HG03060 (cell line): ENCODE data around the gene PPP2R2D.
"Not testable (repeated sequence)": the region's sequence is repeated elsewhere in the genome, so short reads cannot be mapped to it uniquely, and the experiment has no call there.

Experiments
- ATAC-seq: cut with Tn5 transposase; IDR thresholded peaks from one replicate; pipeline ENCODE4 v1.9.1; 2021; ENCODE audit warnings: low read depth, moderate number of reproducible peaks; ENCODE audit not compliant: unreplicated experiment

PPP2R2D gene

DNA sequence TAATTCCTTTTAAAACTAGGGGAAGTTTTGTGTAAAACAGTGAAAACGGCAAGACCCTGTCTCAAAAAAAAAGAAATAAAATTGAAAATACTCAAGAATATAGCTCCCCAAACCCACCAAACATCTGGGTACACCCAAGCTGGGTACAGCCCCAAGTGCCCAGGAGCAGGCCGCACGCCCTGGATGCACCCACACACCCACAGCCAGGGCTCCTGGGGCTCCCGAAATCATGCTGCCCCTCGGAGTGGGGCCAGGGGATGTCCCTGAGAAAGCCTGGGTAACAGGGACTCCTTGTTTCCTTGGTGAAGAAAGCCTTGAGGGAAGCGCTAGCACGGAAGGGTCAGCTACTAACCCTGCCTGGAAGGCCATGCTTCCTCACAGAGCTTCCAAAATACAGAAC lies 70.8 kb downstream of the PPP2R2D start:
- ATAC-seq = no peak

GRCh38 chr10:131972474-131973071 lies 71.8 kb downstream of the PPP2R2D start:
- no peak for ATAC-seq

DNA sequence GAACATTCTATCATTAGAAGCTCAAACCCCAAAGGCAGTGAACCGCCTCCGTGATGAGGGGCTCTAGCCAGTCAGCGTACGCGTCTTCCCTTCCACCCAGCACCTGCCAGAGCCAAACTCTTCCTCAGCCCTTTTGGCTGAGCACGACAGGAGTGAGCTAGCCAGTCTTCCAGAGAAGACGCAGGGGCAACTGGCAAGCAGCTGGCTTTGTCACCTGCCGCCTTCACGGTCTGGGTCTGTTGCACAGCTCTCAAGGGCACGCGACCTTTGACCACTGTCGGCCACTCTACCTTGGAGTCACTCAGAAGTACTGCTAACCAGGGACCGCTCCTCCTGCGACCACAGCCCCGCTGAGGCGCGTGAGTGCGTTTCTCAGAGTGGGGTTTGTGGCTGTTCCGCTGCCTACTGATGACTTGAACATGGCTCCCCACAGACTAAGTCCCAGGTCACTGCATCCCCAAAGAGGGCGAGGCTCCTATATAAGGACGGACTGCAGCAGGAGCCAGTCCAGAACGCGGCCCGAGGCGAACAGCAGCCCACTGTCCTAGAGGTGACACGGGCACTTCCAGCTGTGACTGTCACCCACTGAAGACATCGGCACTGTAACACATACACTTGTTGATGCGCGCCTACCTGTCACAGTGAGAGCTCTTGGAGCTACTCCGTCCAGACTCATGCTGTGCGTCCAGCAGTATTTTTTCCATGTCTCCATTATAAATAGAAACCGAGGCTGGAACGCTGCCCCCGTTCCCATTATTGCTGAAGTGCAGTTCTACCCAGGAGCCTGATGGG lies 72.5 kb downstream of the PPP2R2D start:
- no peak for ATAC-seq

GRCh38 chr10:131974034-131974817 lies 73.4 kb downstream of the PPP2R2D start:
- ATAC-seq = no peak

- no peak for ATAC-seq
These were observed 74.2 kb downstream of the PPP2R2D start for GRCh38 chr10:131975003-131975402.

DNA sequence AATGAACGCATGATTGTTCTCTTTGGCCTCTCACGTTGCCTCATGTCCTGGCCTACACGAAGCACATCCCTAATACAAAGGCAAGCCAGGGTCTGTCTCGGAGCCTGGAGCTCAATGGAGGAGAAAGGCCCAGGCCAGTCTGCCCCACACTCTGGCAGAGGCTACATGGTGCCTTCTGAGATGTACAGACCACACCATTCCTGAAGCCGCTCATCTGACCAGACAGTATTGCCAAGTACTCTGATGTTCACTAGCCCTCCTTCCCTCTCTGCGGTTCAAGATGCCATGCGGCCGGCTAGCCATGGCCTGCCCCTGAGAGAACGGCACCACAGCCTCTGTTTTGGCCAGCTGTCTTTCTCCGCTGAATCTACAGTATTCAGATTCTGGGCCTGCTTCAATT lies 75.0 kb downstream of the PPP2R2D start:
- no peak for ATAC-seq

DNA sequence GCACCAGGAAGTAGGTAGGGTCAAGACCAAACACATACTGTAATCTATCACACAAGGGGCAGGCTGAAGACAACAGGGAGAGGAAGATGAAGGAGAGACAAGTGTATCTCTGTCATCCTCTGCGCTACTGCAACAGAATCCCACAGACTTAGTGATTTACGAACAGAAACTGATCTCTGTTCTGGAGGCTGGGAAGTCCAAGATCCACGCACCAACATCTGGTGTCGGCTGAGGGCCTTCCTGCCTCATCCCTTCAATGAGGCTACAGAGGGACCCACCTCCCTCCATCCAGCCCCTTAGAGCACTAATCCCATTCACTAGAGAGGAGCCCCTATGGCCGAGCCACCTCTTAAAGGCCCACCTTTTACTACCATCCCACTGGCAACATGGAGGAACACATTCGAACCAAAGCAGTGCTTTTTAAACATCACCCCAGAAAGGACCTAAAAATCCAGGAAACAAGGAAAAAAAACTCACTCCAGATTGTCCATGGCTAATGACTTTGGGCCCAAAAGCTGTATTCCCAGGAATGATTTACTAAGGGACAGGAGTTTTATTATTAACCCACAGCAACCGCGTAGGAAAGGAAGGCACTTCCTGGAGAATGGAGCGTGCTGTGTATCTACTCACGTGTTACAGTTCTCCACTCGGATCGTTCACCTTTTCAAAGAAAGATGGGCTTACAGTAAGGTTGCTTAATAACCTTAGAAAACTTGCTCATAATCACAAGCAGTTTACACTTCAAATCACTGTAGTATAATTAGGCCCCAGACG lies 76.7 kb downstream of the PPP2R2D start:
- no peak for ATAC-seq

DNA sequence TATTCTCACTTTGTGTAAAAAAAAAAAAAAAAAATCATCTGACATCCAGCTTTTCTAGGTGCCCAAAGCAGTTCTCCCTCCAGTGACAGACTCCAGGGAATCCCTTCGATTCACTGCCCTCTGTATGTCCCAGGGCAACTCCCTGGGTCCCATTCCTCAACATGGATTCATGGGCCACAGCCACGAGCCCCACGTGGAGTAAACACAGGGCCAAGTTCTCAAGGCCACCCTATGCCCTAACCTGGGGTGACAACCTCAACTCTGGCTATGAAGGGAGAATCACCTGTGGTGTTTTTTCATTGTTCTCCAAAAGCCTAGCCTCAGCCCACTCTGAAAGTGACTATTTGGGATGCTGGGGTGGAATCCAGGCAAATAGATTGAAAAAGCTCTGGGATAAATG lies 77.6 kb downstream of the PPP2R2D start:
- no peak for ATAC-seq

- no peak for ATAC-seq
These were observed 78.0 kb downstream of the PPP2R2D start for GRCh38 chr10:131978851-131979250.

DNA sequence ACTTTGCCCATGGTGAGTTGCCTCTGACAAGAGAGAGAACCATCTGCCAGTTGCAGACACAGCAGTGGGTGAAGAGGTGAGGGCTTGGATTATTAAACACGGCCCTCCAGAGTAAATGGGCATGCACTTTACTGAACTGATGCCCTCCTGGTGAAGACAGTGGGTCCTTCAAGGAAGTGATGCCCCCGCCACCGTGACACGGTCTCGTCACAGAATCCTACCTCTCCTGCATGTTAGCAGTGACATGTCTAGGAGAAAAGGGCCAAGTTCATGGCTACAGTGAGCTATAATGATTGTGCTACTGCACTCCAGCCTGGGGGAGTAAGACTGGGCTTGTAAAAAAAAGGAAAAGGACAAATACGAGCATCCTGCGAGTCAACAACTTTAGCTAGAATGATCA lies 78.5 kb downstream of the PPP2R2D start:
- ATAC-seq = no peak

DNA sequence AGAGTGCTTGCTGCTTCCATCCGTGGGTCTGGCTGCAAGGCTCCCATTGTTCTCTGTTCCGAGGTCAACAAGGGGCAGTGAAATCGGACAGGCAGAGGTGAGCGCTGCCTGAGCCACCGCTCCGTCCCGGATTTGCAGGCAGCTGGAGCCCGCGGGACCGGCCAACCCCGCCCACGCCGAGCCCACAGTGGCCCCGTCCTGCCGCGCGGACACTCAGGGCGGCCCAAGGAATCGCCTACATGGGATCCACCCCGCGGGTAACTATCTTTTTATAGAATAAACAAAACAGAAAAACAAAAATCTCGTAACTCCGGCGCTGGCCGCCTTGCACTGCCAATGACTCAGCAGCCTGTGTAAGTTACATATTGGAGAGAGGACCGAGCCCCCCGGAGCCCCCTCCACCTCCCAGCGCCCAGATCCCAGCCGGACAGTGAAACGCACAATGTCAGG lies 79.0 kb downstream of the PPP2R2D start:
- no peak for ATAC-seq

- ATAC-seq = no peak
These were observed 79.5 kb downstream of the PPP2R2D start for GRCh38 chr10:131980321-131980720.

DNA sequence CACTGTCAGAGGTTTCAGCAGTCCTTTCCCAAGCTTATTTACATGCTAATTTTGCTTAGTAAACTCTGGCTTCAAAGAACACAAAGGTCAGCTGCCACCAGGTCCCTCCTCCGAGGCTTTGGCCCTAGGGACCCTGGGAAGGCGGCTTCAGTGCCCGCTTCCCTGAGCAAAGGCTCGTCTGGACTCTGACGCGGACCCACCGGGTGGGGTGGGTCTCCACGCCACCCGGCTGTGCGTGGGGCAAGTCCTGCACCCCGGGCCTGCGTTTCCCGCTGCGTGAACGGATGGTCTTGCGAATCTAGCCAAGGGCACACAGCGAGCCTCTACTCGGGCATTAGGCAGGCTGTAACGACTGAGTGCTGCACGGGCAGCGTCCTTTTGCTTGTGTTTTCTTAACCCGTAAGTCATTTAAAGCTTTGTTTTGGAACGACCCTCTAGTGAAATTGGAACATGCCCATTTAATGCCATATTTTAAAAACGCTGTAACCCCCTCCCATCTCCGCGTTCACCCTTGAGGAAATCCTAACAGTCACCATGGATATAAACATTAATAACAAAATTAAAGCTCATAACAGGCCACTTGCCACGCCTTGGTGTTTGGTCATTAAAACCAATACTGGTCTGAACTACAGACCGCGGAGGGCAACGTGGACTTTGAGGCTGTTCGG lies 80.1 kb downstream of the PPP2R2D start:
- peak; percentile 6 for ATAC-seq

DNA sequence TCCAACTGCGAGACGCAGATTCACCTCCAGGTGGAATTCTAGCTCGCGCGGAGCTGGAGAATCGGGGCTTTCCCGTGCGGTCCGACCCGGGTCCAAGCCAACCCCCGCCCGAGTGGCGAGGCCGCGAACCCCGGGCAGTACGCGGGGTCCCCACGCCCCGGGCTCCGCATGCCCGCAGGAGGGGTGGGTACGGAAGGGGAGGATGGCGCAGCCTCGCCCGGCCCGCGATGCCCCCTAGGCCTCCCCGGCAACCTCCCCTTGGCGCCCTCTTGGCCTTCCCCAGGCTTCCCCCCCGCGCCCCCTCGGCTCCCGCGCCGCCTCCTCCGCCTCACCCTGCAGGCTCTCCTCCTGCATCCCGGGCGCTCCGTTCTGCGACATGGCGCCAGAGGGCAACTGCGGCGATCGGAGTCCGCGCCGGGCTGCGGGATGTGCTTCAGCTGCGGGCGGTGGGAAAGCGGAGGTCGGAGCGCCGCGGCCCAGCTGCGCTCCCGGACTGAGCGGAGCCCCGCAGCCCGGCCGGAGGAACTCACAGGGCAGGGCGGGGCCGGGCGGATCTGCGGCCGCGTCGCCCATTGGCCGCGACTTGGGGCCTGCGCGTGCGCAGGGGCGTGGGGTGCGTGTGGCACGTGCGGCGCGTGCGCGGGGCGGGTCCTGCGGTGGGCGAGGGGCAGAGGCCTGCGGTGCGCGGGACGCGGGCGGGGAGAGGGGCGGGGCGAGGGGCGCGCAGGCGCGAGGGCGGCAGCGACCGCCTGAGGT lies 80.8 kb downstream of the PPP2R2D start, which contains the start of gene BNIP3:
Gene BNIP3, minus strand, starts transcription at position 495 of the 756 bp plus-strand sequence. Its CDS starts 117 bp downstream, at position 378.
- ATAC-seq = peak; percentile 53

DNA sequence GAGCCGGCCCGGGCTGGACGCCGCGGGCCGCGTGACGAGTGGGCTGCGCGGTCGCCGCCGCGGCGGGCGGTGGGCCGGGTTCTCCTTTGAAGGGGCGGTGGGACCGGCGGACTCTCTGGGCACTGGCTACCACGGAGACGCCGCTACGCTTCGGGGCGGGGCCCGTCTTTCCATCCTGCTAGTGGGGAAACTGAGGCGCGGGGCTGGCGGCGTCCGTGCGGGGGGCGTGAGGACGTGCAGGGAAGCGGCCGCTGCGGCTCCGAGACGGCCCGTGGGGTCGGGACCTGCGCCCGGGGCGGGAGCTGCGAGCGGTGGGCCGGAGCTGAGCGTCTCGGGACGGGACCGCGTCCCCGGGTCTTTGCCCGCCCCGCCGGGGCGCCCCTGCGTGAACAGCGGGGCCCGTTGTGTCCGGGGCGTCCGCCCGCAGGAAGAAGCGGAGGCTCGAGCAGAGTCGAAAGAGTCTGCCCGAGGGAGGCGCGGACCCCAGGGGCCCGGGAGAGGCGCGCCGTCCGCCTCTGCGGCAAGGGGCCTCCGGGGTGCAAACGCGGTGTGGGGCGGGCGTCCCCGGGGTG lies 81.5 kb downstream of the PPP2R2D start:
- no peak for ATAC-seq

- ATAC-seq = no peak
These were observed 82.0 kb downstream of the PPP2R2D start for GRCh38 chr10:131982796-131983195.

DNA sequence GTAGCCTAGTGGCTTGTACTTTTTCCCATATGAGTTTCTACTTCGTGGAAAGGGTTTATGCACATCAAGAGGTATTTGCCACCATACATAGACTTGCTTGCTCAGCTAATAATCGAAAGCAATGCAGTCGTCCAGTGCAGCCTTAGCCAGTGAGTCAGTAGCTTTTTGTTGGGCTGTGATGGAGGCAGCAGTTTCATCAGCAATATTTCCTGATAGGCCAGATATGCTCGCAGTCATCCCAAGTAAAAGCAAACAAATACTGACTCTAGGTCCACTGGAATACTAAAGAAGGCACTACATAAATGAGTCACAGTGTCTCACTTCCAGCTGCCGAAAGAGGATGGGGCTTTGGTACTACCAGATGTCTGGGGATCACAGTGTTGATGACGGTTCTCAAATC lies 83.0 kb downstream of the PPP2R2D start:
- no peak for ATAC-seq

GRCh38 chr10:131986851-131987250 lies 86.0 kb downstream of the PPP2R2D start:
- ATAC-seq = not testable (repeated sequence)

DNA sequence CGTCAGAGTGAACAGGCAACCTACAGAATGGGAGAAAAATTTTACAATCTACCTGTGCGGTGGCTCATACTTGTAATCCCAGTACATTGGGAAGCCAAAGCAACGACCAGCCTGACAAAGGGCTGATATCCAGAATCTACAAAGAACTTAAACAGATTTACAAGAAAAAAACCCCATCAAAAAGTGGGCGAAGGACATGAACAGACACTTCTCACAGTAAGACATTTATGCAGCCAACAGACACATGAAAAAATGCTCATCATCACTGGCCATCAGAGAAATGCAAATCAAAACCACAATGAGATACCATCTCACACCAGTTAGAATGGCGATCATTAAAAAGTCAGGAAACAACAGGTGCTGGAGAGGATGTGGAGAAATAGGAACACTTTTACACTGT lies 86.5 kb downstream of the PPP2R2D start:
- ATAC-seq = not testable (repeated sequence)
